NT2/D1 (cell line): ENCODE measurements around the gene RNF175.

Experiments used
- SUZ12 ChIP-seq: IDR thresholded peaks from 2 replicates; pipeline ENCODE4 v1.6.1; 2011; ENCODE audit not compliant: insufficient read length, insufficient read depth; ENCODE audit errors: extremely low read depth
- YY1 ChIP-seq: IDR thresholded peaks from 2 replicates; pipeline ENCODE4 v1.6.1; 2011; ENCODE audit not compliant: insufficient read length, insufficient read depth
- ZNF274 ChIP-seq: IDR thresholded peaks from 2 replicates; pipeline ENCODE4 v1.6.1; 2011; ENCODE audit warnings: mild to moderate bottlenecking, low read depth, low read length

DNA sequence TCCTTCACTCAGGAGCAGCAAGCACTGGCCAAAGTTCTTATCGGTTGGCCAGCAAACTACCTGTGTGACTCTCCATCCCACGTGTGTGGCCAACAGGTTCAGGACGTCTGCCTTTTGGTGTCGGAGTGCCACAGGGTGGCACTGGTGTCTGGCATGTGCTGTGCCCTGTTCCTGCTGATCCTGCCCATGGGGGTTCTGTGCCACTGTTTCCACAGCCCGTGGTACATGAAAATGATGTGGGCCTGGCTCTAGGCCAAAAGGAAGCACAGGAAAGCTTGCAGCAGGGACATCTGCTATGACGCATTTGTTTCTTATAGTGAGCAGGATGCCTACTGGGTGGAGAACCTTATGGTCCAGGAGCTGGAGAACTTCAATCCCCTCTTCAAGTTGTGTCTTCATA lies 80.3 kb downstream of the RNF175 start:
- TF ChIP-seq YY1 (no peak), ZNF274 (no peak), SUZ12 (no peak)
